CD4-positive, alpha-beta T cell treated with Interferon gamma for 1 hour (primary cell): Measurements from ENCODE around the gene WIPF2.
"Not testable (repeated sequence)": the region's sequence is repeated elsewhere in the genome, so short reads cannot be mapped to it uniquely, and the experiment has no call there.

Experiments used
- DNase-seq: peaks from one replicate; pipeline ENCODE4 v3.0.0-alpha.2; 2020

The WIPF2 gene

GRCh38 chr17:40192961-40193360, 26.1 kb upstream of the WIPF2 start:
- no peak for DNase-seq

- no peak for DNase-seq
Measured at GRCh38 chr17:40194821-40195220, 24.3 kb upstream of the WIPF2 start.

GRCh38 chr17:40197550-40197949, 21.6 kb upstream of the WIPF2 start:
- DNase-seq: no peak

GRCh38 chr17:40197965-40198456, 21.1 kb upstream of the WIPF2 start:
- DNase-seq: not testable (repeated sequence)

- no peak for DNase-seq
Measured at GRCh38 chr17:40198576-40198975, 20.5 kb upstream of the WIPF2 start.

- no peak for DNase-seq
Measured at GRCh38 chr17:40203131-40203530, 16.0 kb upstream of the WIPF2 start.

- not testable (repeated sequence) for DNase-seq
Measured at GRCh38 chr17:40206193-40206592, 12.9 kb upstream of the WIPF2 start.

GRCh38 chr17:40209404-40210093, 9.6 kb upstream of the WIPF2 start:
- no peak for DNase-seq

GRCh38 chr17:40213914-40214313, 5.2 kb upstream of the WIPF2 start:
- DNase-seq: not testable (repeated sequence)

- no peak for DNase-seq
Measured at GRCh38 chr17:40218006-40218739, 931 bp upstream of the WIPF2 start.

- peak; percentile 12 for DNase-seq
Measured at GRCh38 chr17:40219594-40220338, 662 bp downstream of the WIPF2 start.

GRCh38 chr17:40224718-40225550, 5.8 kb downstream of the WIPF2 start:
- no peak for DNase-seq

- not testable (repeated sequence) for DNase-seq
Measured at GRCh38 chr17:40229146-40229545, 10.0 kb downstream of the WIPF2 start.

GRCh38 chr17:40230670-40231069, 11.6 kb downstream of the WIPF2 start:
- no peak for DNase-seq

- not testable (repeated sequence) for DNase-seq
Measured at GRCh38 chr17:40231928-40232327, 12.8 kb downstream of the WIPF2 start.

GRCh38 chr17:40241252-40241834, 22.2 kb downstream of the WIPF2 start:
- no peak for DNase-seq

GRCh38 chr17:40242774-40243173, 23.7 kb downstream of the WIPF2 start:
- no peak for DNase-seq

GRCh38 chr17:40243761-40244160, 24.7 kb downstream of the WIPF2 start:
- no peak for DNase-seq

GRCh38 chr17:40244255-40244654, 25.2 kb downstream of the WIPF2 start:
- no peak for DNase-seq

GRCh38 chr17:40247926-40248495, 28.9 kb downstream of the WIPF2 start:
- no peak for DNase-seq

GRCh38 chr17:40248507-40248906, 29.4 kb downstream of the WIPF2 start:
- DNase-seq: no peak

- DNase-seq: no peak
Measured at GRCh38 chr17:40251576-40251975, 32.5 kb downstream of the WIPF2 start.
